Measurements from ENCODE around the gene CTTN.

GRCh38 chr11:70429724-70430521 is 31.6 kb downstream of the CTTN start:
- TF ChIP-seq EZH2 (IDR thresholded peaks at IDR 0.05; ENCODE audit: insufficient read depth, poor library complexity, severe bottlenecking) (no peak), EZH2phosphoT487 (IDR thresholded peaks at IDR 0.05; ENCODE audit: insufficient read depth, low read depth) (no peak)
